Calu3 (cell line): Measurements from ENCODE around the gene FAM200C. TPM values are rescaled to one million over a fixed set of nuclear protein-coding genes. Genes with fewer than 3 reads are reported as not detected.

Source experiments
- Bru-seq: library from RNA; stranded (reverse); fragments of 400-500 nt; gene quantifications from one replicate; lab custom pipeline; 2021; lab: Mats Ljungman, UMichigan
- BruChase-seq, 2 experiments: library from RNA; stranded (reverse); fragments of 400-500 nt; gene quantifications; one replicate each; lab custom pipeline; 2021; lab: Mats Ljungman, UMichigan
- BruUV-seq: library from RNA; stranded (reverse); fragments of 400-500 nt; replicated peaks from 2 replicates; lab custom pipeline; 2021; lab: Mats Ljungman, UMichigan
- CTCF ChIA-PET: fragments of 300-600 bp; sonication (Branson Sonifier 250); formaldehyde crosslinking; loops from one replicate; lab custom pipeline; 2022; ENCODE audit warnings: antibody characterized with exemption; lab: Charles Lee
- DNase-seq: peaks from one replicate; pipeline ENCODE4 v3.0.0; 2022
- H3K27ac Mint-ChIP-seq: one replicate; pipeline ENCODE4 v1.8.0; 2022; ENCODE audit warnings: mixed read lengths; ENCODE audit not compliant: unreplicated experiment
- H3K27me3 Mint-ChIP-seq: one replicate; pipeline ENCODE4 v1.8.0; 2022; ENCODE audit warnings: mixed read lengths; ENCODE audit not compliant: unreplicated experiment
- H3K36me3 Mint-ChIP-seq: one replicate; pipeline ENCODE4 v1.8.0; 2022; ENCODE audit warnings: mild to moderate bottlenecking, moderate library complexity, mixed read lengths; ENCODE audit not compliant: insufficient read depth, unreplicated experiment
- H3K4me1 Mint-ChIP-seq: one replicate; pipeline ENCODE4 v1.8.0; 2022; ENCODE audit warnings: mild to moderate bottlenecking, low read depth, mixed read lengths; ENCODE audit not compliant: unreplicated experiment
- H3K4me3 Mint-ChIP-seq: one replicate; pipeline ENCODE4 v1.8.0; 2022; ENCODE audit warnings: mild to moderate bottlenecking, low read depth, moderate library complexity, mixed read lengths; ENCODE audit not compliant: unreplicated experiment
- H3K9me3 Mint-ChIP-seq: one replicate; pipeline ENCODE4 v1.8.0; 2022; ENCODE audit warnings: low read depth, mixed read lengths; ENCODE audit not compliant: unreplicated experiment
- intact Hi-C: fragments of 100-400 bp; cut with micrococcal nuclease; formaldehyde crosslinking; loops from one replicate; pipeline ENCODE4 v1.10.0; 2022; ENCODE audit not compliant: unreplicated experiment
- long read RNA-seq: library from polyadenylated mRNA; stranded (forward); transcript quantifications from one replicate; pipeline ENCODE4 v2.0.0, GENCODE V29; 2022
- total RNA-seq: library from RNA; stranded (reverse); gene quantifications from 2 replicates; pipeline ENCODE4 v1.2.3, GENCODE V29; 2022
- TF ChIP-seq, protein P1 (sequence below): fragments of 200-600 bp; IDR thresholded peaks from one replicate; pipeline ENCODE4 v1.8.0; 2022; ENCODE audit warnings: antibody characterized with exemption; ENCODE audit not compliant: unreplicated experiment

FAM200C gene
- total RNA-seq: 6.5 and 7.5 TPM in 2 replicates
- Bru-seq, nascent RNA: percentile 81 among the genes with signal in this experiment
- BruChase-seq, experiment 1, labeled RNA remaining after a 6-hour chase: percentile 69 among the genes with signal in this experiment
- percentile 76 among the genes with signal in this experiment for BruChase-seq, experiment 2, labeled RNA remaining after a 2-hour chase
- long read RNA-seq, transcript ZBED8-201 (2 exons, 2,851 nt): major isoform, 10 of 12 reads
- long read RNA-seq, partial matches to known transcripts: 0 of 12 reads
- long read RNA-seq, other reads (novel, unspliced or antisense): 1 of 12 reads

DNA sequence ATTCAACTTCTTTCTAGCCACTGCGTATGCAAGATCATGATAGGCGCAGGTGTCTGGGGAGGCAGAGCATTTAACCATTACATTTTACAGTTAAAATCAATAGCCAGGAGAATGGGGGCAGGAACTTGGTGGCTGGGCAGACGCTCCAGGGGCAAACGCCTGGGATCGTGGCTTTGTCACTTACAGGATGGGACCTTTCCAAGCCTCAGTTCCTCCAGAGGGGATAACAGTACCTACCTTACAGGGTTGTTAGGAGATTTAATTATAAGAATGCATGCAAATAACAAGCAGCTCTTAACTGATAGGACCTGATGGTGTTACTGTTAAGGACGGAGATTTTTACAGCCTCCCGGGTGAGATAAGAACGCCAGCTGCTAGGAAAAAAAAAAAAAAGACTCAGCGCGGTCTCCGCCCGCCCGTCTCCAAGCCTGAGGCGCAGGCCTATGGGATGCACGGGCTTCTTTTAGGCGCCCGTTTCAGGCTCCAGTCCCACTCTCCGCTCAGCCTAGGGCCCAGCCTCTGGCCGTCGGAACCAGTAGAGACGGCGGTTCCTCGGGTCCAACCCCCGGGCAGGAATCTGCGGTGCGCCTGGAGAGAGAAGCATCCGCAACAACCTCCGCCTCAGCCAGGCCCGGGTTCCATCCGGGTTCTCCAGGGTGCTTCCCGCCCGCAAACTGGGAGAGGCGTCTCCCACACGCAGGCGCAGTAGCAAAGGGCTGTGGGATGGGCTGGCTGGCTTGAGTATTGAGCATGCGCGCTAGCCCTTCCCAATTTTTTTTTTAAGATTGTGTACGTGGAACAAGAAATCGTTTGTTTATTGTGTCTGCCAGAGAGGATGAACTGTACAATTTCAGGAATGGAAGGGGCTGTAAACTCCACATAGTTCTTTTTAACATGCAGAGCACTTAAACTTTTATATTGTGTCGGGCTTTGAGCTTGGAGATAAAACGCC lies at the start of gene FAM200C:
TSS of gene FAM200C (minus strand) at position 653 of the 952 bp plus-strand sequence. CDS start 4,564 bp downstream, outside the sequence.
- Mint-ChIP-seq H3K4me3 (peak within 1 kb of the TSS; percentile 79), H3K4me1 (peaks cover 9% of the 10 kb centered on the region), H3K36me3 (peaks cover 43% of the 10 kb centered on the region), H3K27me3 (no peaks in the 10 kb centered on the region), H3K9me3 (no peaks in the 10 kb centered on the region), H3K27ac (peak within 1 kb of the TSS; percentile 72)
- BruUV-seq: no TSS peak
- DNase-seq: peak; percentile 95
- intact Hi-C loops: no loop called here
- CTCF ChIA-PET: interaction anchor here (0.6 to 1.8 kb wide), 4 partner anchors 9 to 1378 kb away, joined by 4 to 12 read pairs (median 6); partner anchors contain the start of gene C1QTNF2
- TF ChIP-seq, protein P1, sequence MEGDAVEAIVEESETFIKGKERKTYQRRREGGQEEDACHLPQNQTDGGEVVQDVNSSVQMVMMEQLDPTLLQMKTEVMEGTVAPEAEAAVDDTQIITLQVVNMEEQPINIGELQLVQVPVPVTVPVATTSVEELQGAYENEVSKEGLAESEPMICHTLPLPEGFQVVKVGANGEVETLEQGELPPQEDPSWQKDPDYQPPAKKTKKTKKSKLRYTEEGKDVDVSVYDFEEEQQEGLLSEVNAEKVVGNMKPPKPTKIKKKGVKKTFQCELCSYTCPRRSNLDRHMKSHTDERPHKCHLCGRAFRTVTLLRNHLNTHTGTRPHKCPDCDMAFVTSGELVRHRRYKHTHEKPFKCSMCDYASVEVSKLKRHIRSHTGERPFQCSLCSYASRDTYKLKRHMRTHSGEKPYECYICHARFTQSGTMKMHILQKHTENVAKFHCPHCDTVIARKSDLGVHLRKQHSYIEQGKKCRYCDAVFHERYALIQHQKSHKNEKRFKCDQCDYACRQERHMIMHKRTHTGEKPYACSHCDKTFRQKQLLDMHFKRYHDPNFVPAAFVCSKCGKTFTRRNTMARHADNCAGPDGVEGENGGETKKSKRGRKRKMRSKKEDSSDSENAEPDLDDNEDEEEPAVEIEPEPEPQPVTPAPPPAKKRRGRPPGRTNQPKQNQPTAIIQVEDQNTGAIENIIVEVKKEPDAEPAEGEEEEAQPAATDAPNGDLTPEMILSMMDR: no peak

DNA sequence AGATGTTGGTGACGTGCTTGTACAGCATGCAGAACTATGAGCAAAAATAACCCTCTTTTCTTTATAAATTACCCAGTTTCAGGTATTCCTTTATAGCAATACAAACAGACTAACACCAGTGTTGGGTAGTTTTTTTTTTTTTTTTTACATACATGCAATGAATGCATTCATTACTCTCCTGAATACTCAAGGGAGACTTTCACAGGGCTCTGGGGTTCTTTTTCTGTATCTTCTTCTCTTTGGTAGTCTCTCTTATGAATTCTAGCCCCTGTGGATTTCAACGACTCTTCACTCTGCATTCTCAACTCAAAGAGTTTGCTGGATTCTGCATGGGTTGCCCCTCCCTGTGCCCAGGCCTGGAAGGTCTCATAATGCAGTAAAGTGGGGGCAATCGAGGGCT lies 49.6 kb upstream of the FAM200C start:
- Mint-ChIP-seq H3K27ac (no peak overlapping the region), H3K27me3 (no peaks in the 10 kb centered on the region), H3K4me1 (no peaks in the 10 kb centered on the region), H3K9me3 (no peaks in the 10 kb centered on the region), H3K4me3 (no peak overlapping the region), H3K36me3 (no peaks in the 10 kb centered on the region)
- CTCF ChIA-PET: interaction anchor here (1.1 kb wide), 1 partner anchor 10 kb away, joined by 3 read pairs; no protein-coding TSS in a partner anchor
- DNase-seq: no peak
- intact Hi-C loops: no loop called here
- TF ChIP-seq, protein P1: no peak
- BruUV-seq: no TSS peak

DNA sequence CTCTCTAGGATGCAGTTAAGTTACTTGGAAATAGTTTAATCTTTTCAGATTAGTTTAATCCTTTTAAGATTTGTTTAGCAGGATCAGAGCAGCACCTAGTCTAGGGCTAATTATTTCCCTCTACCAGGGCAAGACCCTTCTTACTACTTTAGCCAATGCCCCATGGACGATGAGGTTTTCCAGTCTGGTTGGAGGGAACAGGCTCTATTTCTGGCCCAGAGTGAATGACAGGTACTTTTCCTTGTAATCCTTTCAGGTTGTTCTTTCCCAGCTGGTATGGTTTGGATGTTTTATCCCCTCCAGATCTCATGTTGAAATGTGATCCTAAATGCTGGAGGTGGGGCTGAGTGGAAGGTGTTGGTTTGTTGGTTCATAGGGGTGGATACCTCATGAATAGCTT lies 49.0 kb upstream of the FAM200C start:
- Mint-ChIP-seq H3K4me3 (no peak overlapping the region), H3K9me3 (no peaks in the 10 kb centered on the region), H3K27me3 (no peaks in the 10 kb centered on the region), H3K36me3 (no peaks in the 10 kb centered on the region), H3K27ac (no peak overlapping the region), H3K4me1 (no peaks in the 10 kb centered on the region)
- CTCF ChIA-PET: interaction anchor here (1.1 kb wide), 1 partner anchor 10 kb away, joined by 3 read pairs; no protein-coding TSS in a partner anchor
- no peak for DNase-seq
- intact Hi-C loops: no loop called here
- no TSS peak for BruUV-seq
- TF ChIP-seq, protein P1: no peak

DNA sequence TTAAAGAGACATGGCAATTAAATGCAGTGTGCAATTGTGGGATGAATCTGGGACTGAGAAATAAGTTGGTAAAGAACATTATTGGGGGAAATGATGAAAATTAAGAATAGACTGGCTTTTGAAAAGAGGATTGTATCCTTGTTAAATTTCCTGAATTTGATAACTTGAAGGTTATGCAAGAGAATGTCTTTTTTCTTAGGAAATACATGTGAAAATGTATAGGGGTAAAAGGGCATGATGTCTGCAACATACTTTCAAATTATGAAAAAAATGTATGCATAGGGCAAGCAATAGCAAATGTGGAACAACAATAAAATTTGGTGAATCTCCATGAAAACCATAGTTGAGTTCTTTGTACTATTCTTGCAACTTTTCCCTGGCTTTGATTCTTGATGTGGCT lies 45.9 kb upstream of the FAM200C start:
- no peak for DNase-seq
- no TSS peak for BruUV-seq

More for the DNA sequence above, 45.9 kb upstream of the FAM200C start:
- Mint-ChIP-seq H3K27me3 (no peaks in the 10 kb centered on the region), H3K36me3 (no peaks in the 10 kb centered on the region), H3K4me1 (peaks cover 9% of the 10 kb centered on the region), H3K9me3 (no peaks in the 10 kb centered on the region), H3K27ac (no peak overlapping the region), H3K4me3 (no peak overlapping the region)
- TF ChIP-seq, protein P1: no peak
- intact Hi-C loops: no loop called here
- CTCF ChIA-PET: no interaction called here
